Measurements from ENCODE around the gene ZBTB4.

DNA sequence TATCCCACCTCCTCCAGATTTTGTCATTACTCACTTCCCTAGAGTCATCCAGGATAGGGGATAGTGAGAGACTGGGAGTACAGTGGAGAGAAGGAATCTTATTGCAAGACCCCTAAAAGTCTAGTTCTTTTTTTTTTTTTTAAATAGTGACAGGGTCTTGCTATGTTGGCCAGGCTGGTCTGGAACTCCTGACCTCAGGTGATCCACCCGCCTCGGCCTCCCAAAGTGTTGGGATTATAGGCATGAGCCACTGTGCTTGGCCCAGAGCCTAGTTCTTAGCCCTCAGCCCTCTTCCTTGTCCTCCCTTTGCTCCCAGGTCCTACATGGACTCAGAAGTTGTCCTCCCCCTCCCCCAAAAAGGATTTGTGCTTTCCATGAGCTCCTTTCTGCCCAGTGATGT lies 37.3 kb downstream of the ZBTB4 start:
- TF ChIP-seq POLR2AphosphoS5 (IDR thresholded peaks at IDR 0.05; ENCODE audit: low read depth, low read length): no peak
- TF ChIP-seq, protein P1, sequence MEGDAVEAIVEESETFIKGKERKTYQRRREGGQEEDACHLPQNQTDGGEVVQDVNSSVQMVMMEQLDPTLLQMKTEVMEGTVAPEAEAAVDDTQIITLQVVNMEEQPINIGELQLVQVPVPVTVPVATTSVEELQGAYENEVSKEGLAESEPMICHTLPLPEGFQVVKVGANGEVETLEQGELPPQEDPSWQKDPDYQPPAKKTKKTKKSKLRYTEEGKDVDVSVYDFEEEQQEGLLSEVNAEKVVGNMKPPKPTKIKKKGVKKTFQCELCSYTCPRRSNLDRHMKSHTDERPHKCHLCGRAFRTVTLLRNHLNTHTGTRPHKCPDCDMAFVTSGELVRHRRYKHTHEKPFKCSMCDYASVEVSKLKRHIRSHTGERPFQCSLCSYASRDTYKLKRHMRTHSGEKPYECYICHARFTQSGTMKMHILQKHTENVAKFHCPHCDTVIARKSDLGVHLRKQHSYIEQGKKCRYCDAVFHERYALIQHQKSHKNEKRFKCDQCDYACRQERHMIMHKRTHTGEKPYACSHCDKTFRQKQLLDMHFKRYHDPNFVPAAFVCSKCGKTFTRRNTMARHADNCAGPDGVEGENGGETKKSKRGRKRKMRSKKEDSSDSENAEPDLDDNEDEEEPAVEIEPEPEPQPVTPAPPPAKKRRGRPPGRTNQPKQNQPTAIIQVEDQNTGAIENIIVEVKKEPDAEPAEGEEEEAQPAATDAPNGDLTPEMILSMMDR (IDR thresholded peaks at IDR 0.05 in 2 of 3, conservative IDR thresholded peaks at IDR 0.05 in 1 of 3; ENCODE audit: borderline replicate concordance in 1 of 3, insufficient read depth in 1 of 3, low read depth in 2 of 3, low read length in 2 of 3): no peak
- no peak for TF ChIP-seq CBX3 (IDR thresholded peaks at IDR 0.05; ENCODE audit: low read depth)
- TF ChIP-seq, protein P2, sequence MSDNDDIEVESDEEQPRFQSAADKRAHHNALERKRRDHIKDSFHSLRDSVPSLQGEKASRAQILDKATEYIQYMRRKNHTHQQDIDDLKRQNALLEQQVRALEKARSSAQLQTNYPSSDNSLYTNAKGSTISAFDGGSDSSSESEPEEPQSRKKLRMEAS (IDR thresholded peaks at IDR 0.05): no peak
- no peak for TF ChIP-seq POLR2A (IDR thresholded peaks at IDR 0.05; ENCODE audit: borderline replicate concordance, extremely low read depth, insufficient read depth, insufficient read length)
- TF ChIP-seq, protein P3, sequence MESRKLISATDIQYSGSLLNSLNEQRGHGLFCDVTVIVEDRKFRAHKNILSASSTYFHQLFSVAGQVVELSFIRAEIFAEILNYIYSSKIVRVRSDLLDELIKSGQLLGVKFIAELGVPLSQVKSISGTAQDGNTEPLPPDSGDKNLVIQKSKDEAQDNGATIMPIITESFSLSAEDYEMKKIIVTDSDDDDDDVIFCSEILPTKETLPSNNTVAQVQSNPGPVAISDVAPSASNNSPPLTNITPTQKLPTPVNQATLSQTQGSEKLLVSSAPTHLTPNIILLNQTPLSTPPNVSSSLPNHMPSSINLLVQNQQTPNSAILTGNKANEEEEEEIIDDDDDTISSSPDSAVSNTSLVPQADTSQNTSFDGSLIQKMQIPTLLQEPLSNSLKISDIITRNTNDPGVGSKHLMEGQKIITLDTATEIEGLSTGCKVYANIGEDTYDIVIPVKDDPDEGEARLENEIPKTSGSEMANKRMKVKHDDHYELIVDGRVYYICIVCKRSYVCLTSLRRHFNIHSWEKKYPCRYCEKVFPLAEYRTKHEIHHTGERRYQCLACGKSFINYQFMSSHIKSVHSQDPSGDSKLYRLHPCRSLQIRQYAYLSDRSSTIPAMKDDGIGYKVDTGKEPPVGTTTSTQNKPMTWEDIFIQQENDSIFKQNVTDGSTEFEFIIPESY (IDR thresholded peaks at IDR 0.05; ENCODE audit: extremely low read depth, insufficient replicate concordance, low read length): no peak
- no peak for TF ChIP-seq EZH2 (IDR thresholded peaks at IDR 0.05)
- no peak for TF ChIP-seq ATF3 (IDR thresholded peaks at IDR 0.05)
- TF ChIP-seq REST (IDR thresholded peaks at IDR 0.05; ENCODE audit: low read depth): no peak
- no peak for TF ChIP-seq ZNF274 (IDR thresholded peaks at IDR 0.05; ENCODE audit: low read depth, low read length)
- TF ChIP-seq RAD21 (IDR thresholded peaks at IDR 0.05; ENCODE audit: low read depth): no peak

Data from HCT116 (cell line).